ENCODE results near the gene BIVM.
A peak's percentile ranks its signal among the peaks of the same experiment; 100 is the strongest.

Gene BIVM

DNA sequence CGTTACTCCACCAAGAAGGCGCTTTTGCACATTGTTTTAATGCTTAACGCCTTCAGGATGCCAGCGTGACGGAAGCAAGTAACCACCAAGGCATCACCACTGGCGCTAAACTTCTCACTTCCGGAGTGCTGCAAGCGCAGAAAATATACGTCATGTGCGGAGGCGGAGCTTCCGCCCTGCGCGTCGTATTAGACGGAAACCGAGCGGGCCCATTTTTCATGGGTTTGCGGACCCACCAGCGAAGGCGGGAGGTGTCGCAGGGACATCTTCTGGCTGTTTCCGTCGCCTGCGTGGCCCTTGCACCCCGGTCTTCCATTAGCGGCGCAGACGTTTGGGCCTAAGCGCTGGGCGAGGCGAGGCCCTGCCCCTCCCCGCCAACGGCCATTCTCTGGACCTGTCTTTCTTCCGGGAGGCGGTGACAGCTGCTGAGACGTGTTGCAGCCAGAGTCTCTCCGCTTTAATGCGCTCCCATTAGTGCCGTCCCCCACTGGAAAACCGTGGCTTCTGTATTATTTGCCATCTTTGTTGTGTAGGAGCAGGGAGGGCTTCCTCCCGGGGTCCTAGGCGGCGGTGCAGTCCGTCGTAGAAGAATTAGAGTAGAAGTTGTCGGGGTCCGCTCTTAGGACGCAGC, 46.8 kb downstream of the BIVM start, which contains the start of gene ERCC5:
TSS of gene ERCC5 (plus strand) at position 403 of the 631 bp plus-strand sequence. CDS start 235 bp downstream, outside the sequence.
- DNase-seq, result peak; percentile 97

DNA sequence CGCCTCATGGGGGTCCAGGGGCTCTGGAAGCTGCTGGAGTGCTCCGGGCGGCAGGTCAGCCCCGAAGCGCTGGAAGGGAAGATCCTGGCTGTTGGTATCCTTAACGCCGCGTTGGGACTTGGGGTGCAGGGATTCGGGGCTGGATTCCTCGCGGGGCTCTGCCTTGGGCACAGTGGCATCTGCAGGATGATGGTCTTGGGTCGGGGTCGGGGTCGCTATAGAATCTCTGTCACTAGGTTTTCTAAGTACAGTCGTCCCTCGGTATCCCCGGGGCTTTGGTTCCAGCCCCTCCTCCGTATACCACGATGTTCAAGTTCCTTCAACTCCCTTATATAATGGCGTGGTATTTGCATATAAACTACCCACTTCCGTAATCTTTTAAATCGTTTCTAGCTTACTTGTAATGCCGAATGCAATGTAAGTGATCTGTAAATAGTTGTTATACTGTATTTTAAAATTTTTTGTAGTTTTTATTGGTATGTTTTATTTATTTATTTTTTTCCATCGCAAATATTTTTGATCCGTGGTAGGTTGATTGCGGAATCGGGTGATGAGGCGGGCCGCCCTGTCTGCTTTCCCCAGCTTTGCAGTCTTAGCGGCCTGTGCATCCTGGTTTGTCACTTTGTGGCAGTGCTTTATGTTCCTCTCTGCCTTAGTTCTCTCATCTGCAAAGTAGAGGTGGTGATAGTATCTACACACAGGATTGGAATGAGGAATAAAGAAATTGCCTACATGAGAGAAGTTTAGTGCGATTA, 47.5 kb downstream of the BIVM start:
- DNase-seq, result peak; percentile 47

DNA sequence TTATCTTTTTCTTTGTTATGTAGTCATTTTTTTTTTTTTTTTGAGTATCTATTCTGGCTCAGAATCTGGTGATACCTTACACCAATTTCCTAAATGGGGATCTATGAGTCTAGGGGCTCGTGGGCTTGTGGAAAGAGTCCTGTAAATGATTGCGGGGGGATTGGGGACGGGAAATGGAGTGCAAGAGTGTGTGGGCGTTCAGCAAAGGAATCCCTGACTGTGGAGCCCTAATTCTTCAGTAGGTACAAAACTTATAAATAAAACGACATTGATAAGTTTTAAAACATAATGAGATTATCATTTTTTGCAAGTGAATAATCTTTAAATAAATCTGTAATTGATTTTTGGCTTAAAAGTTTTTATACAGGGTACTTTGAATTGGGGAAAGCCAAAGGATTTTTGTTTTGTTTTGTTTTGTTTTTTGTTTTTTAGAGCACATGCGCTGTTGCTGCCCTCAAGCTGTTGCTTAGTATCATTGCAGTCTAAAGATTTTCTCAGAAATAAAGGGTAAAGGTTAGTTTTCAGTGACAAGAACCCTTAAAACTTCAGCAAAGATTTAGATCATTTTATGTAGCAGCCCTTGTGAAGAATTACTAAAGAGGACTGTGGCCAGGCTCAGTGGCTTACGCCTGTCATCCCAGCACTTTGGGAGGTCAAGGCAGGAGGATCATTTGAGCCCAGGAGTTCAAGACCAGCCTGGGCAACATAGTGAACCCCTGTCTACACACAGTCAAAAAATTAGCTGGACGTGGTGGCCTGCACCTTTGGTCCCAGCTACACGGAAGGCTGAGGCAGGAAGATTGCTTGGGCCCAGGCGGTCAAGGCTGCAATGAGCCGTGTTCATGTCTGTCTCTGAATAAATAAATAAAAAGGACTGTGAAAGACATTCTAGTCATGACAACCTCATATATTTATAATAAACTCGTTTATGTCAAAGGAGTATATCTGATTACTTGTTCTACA, 48.6 kb downstream of the BIVM start:
- peak; percentile 11 for DNase-seq

DNA sequence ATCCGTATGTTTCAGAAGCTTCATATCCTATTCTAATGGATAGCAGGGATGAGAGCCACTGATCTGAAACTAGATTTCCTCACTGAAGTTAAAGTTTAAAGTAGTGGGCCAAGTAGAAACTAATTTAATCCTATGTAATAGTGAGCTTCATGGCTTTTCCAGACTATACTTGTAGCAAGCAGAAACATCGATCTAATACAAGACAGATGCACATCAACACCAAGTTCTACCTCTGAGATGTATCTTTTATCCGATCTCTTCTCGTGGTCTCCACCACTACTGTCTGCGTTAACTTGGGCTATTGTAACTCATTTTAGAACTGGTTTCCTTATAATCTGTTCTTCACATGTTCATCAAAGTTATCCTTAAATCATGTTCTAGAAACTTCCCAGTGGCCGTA, 50.0 kb downstream of the BIVM start:
- no peak for DNase-seq

DNA sequence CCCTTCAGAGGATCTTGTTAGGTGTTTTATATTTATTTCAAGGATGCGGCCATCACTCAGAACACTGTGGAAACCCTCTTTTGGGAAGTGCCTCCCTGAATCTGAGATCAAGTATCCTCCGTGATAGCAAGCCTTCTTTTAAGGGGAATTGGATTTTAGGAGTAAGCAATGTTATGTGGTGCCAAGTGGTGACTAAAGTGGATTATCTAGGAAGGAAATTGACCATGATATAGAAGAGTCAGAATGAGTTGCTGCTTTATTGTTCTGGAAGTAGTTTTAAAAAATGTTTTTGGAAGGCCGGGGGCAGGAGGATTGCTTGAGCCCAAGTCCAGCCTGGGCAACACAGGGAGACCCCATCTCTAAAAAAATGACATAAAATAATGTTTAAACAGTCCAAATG, 53.6 kb downstream of the BIVM start:
- no peak for DNase-seq

DNA sequence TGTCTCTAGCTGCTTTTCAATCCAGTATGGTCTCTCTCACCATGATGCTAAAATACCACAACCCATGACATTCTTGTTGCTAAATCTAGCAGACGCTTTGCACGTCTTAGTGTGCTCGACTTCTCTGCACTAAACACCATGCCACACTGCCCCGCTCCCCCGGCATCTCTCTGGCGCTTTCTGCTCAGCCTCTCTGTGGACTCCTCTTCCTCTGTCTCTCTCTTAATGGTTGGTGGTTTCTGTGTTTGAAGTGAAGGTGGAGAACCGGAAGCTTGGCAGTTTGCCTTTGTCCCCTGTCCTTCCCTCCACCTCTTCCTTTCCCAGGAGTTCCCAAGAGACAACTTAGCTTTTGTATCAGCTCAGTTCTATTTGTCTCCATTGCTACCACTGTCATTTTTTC, 55.8 kb downstream of the BIVM start:
- DNase-seq, result no peak

DNA sequence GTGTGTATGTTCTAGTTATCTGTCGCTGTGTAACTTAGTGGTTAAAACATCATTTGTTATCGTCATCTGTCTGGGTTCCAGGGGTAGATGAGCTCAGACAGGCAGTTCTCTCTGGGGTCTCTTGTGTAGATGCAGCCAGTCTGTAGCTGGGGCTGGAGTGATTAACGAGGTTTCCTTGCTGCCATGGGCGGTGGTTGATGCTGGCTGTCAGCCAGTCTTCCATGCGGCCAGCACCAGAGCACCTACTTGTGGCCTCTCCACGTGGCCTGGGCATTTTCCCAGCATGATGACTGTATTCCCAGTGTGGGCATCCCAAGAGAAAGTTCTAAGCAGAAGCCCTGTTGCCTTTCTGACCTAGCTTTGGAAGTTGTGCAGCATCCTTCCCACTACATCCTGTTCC, 57.6 kb downstream of the BIVM start:
- no peak for DNase-seq

DNA sequence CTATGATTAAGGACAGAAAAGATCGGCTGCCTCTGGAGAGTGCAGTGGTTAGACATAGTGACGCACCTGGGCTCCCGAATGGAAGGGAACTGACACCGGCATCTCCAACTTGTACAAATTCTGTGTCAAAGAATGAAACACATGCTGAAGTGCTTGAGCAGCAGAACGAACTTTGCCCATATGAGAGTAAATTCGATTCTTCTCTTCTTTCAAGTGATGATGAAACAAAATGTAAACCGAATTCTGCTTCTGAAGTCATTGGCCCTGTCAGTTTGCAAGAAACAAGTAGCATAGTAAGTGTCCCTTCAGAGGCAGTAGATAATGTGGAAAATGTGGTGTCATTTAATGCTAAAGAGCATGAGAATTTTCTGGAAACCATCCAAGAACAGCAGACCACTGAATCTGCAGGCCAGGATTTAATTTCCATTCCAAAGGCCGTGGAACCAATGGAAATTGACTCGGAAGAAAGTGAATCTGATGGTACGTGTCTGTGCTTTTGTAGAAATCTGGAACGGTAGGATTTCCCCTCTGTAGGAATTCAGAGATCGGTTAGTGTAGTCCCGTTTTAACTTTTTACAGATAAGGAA, 63.8 kb downstream of the BIVM start:
- no peak for DNase-seq

DNA sequence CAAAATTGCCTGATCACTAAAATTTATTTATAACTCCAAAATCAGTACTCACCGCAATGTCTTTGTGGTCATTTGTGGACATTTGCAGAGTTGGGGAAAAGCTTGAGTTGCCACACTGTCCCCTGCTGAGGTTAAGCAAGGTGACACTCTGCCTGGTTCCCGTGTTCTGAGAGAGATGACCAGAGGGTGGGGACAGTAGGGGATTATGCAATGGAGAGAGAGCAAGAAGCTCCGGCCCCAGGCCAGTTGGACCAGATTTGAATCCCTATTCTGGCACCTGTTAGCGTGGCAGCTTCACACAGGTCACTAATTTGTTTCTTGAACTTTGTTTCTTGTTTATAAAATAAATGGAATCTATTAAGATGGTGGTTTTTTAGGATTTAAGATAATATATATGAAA, 64.7 kb downstream of the BIVM start:
- DNase-seq, result no peak

DNA sequence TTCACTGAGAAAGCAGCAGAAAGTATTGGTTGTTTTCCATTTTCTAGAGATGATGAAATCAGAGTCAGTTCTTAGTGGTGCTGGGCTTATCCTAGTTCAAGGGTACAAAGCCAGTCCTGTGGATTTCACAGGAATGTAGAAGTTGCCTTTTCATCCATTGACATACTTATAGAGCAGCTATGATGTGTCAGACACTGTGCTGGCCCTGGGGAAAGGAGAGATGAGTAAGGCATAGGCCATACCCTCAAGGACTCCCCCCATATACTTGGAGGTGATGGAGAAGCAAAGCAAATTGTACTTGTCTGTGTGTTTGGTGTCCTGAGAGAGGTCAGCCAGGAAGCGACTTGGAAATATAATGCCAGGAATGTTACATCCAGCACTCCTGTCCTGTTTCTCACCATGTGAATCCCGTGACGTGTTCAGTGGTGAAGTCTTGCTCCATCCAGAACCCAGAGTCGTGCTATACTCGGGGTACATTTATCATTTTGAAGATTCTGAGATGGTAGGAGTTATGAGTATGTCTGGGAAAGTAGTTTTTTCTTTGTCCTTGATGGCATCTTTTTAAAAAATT, 69.5 kb downstream of the BIVM start:
- no peak for DNase-seq

DNA sequence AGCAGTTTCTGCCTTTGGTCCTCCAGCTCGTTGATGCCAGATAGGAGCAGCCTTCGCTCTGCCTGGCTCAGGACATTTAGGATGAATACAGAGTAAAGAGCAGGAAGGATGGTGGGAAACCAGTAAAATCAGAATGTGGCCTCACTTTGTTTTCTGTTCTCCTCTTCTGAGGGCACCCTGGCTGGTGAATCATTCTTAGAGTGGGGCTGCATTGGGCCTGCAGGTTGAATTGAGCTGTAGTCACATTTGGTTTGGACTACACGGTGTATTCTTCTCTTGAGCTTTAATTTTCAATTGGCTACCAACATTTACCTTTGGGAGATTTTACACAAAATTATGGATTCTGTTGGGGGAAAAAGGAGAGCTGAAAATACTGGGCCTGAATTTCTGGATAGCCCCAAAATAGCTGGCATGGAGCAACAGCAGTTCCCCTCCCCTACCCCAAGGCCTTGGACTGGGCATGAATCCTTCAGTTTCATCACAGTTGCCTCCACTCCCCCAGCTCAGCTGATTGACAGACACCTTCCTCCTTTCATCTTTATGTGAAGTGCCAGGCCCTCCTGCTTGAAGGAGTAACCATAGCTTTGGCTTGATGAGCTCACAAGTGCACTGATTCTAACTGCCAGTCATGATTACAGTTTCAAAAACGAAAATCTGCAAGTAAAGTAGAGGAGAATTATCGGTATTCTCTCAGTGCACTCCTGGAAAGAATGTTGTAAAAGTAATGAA, 71.2 kb downstream of the BIVM start:
- DNase-seq, result no peak

DNA sequence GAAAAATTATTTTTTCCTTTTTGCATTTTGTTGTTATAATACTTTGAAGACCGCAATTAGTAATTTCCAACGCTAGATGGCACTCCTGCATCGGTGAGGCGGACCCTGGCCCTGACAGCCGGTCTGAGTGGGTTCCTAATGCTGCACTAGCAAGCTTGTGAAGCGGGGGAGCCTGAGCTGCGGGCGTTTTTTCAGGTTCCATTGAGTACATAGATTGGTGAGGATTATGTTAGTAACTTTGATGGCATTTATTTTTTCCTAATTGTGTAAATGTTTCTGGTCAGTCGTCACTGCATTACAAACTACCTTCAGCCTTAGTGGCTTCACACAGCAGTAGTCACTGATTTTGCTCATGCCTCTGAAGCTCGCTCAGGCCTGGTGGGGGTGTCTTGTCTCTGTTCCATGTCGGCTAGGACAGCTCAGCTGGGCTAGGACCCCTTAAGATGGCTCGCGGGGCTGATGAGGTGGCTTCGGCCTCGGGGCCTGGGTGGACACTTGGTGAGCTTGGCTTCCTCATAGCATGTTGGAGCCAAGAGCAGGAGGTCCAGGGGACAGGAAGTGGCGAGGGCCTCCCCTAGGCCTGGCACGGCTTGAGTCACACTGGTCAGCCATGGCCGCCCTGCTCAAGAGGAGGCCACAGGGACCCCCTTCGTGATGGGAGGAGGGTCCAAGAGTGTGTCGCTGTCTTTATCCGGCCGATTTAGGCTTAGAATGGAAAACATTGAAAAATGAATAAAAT, 71.9 kb downstream of the BIVM start:
- peak; percentile 56 for DNase-seq

DNA sequence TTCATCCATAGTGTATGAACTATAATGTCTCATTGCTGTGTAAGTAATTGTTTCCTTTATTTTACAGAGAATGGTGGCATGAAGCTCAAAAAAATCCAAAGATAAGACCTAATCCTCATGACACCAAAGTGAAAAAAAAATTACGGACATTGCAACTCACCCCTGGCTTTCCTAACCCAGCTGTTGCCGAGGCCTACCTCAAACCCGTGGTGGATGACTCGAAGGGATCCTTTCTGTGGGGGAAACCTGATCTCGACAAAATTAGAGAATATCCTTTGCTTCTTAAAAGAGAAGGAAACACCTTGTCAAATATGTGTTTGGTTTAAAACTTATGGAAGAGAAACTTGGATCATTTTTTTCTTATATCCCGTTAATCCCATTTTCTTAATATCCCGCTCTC, 73.2 kb downstream of the BIVM start:
- no peak for DNase-seq

DNA sequence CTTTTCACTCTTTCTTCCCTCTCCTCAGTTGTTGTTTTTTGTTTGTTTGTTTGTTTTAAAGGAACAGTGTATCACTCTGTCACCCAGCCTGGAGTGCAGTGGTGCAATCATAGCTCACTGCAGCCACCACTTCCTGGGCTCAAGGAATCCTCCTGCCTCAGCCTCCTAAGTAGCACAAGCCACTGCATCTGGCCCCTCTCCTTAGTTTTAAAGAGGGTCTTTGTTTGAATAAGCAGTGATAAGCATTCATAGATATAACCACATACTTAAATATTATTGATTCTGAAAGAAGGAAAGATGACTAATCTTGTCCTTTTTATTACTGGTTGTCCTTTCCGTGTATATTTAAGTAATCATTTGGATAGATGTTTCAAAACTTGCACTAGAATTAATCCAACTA, 73.6 kb downstream of the BIVM start:
- DNase-seq, result no peak

DNA sequence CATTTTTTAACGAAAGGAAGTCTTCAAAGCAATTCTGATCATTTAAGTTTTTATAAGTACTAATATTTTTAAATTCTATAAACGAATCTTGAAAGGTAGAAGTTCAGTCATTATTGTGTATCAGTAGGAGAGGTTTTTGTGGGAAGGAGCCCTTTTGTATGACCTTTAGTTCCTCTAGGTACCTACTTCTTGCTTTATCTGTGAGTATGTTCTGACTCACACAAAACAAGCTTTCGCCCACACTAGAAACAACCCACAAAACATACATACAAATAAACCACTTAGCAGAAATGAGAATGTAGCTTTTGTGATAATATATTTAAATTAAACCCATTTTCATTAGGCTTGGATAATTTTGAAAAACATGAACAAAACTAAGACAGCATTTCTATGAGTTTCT, 74.7 kb downstream of the BIVM start:
- DNase-seq, result no peak

DNA sequence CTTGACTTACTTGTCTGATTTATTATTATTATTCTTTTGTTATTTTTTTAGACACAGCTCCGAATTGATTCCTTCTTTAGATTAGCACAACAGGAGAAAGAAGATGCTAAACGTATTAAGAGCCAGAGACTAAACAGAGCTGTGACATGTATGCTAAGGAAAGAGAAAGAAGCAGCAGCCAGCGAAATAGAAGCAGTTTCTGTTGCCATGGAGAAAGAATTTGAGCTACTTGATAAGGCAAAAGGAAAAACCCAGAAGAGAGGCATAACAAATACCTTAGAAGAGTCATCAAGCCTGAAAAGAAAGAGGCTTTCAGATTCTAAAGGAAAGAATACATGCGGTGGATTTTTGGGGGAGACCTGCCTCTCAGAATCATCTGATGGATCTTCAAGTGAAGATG, 76.3 kb downstream of the BIVM start:
- no peak for DNase-seq

DNA sequence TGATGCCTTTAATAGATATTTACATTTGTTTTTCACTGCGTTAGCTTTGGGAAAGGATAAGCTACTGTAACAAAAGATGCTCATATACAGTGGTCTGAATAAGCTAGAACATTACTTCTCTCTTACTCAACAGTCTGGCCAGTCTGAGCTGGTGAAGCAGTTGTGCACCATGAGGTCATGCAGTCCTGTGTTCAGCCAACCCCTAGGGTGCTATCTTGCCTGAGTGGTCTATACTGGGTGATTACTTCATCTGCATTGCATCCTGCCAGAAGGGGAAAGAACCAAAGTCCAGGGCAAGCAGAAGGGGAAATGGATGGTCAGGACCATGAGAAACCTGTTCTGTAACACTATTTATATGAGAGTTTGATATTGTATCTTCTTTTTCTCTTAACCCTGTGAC, 78.4 kb downstream of the BIVM start:
- DNase-seq, result no peak

DNA sequence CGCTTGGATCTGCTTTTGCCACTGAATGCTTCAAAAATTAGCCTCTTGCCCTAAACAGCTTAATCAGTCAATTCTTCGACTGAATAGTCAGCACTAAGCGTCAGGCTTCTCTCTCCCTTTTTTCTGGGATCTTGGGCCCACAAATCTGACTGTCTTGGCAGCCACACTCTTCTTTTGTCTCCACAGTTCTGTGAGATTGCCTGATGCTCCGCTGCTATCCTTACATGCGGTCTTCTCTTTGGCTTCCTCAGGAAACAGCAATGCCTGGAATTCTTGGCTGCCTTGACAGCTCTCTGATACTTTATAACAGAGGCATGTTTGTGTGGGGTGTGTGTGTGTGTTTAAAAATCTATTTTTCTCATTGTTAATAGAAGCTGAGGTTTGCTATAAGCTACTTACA, 79.6 kb downstream of the BIVM start:
- no peak for DNase-seq

DNA sequence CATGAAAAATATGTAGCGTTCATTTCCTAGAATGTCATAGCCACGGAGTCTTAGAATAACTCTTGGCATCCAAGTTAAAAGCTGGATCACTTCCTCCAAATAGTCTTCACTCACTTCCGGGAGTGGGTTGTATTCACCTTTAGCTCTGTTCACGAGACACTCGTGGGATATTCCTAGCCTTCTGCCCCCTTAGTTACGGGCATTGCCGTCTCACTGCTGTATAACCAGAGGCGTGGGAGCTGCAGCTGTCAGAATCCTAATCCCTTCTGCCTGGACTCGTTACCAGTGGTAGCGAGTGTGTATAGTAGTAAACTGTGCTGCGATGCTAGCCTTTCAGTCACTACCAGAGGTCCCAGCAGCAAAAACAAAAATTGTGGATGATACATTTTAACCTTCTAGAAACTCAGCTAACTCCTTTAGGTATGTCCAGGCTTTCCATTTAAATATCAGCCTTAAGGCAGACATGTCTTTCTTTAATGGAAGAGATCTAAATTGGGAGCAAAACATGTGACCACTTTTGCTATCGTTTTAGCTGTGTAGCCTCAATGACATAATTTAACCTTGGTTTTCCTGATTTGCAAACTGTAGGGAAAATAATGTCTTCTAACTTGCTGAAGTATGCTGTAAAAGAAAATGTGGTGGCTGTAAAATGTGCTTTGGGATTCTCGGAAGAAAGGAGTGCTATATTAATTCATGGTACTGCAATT, 81.0 kb downstream of the BIVM start:
- no peak for DNase-seq

DNA sequence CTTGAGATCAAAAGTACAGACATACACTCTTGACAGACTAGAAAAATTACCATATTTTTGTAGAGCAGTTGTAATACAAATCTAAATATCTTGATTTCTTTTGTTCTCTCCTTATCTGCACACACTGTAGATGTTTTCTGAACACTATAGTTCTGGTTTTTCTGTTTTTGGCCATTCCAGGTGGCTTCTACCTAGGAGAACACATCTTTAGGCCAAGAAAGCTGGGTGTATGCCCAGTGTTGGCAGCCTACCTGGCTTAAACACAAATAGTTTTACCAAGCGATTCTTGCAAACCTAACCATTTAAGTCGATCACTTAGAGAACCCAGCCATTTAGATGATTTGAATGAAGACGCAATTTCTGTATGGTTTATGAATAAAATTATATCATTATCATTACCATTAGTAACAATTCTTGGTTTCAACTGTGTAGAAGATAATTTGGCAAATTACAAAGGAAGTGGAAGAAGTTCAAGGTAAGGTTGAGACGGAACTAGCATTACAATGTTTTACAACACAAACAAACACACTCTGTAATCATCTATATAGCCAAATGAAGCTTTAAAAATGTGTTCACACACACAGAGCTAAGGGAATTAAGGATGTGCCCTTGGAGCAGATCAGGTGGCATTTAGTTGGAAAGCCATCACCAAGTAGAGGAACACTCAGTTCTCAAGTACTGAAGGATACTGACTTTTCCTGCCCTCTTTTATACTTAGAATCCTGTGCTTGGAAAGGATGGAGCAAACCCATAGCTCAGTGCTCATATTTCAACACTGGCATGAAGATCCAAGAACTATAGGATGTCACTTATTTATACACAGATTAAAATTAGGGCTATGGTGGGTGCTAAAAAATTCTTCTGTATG, 83.1 kb downstream of the BIVM start:
- no peak for DNase-seq
